Measurements from ENCODE around the gene BAZ1B. TPM values are rescaled to one million over a fixed set of nuclear protein-coding genes. Genes with fewer than 3 reads are reported as not detected.
"Not testable (repeated sequence)": the region's sequence is repeated elsewhere in the genome, so short reads cannot be mapped to it uniquely, and the experiment has no call there.

The BAZ1B gene
- total RNA-seq, 1 experiment from 2014 or later, result 90.1 TPM

- DNase-seq (ENCODE audit: low spot score), result peak; percentile 68
- in situ Hi-C loops (cut with HindIII; ENCODE audit: low sequenced_read_pairs), result not testable (repeated sequence)
Measured at GRCh38 chr7:73399185-73400050, 122.7 kb downstream of the BAZ1B start.

GRCh38 chr7:73397521-73398281 lies 124.4 kb downstream of the BAZ1B start:
- in situ Hi-C loops (cut with HindIII; ENCODE audit: low sequenced_read_pairs), result no loop called here
- DNase-seq (ENCODE audit: low spot score), result peak; percentile 84

- DNase-seq (ENCODE audit: low spot score), result no peak
- in situ Hi-C loops (cut with HindIII; ENCODE audit: low sequenced_read_pairs), result no loop called here
Measured at GRCh38 chr7:73395538-73396503, 126.3 kb downstream of the BAZ1B start.

- in situ Hi-C loops (cut with HindIII; ENCODE audit: low sequenced_read_pairs), result no loop called here
- DNase-seq (ENCODE audit: low spot score), result no peak
Measured at GRCh38 chr7:73394422-73394821, 127.7 kb downstream of the BAZ1B start.

GRCh38 chr7:73391396-73391795 lies 130.7 kb downstream of the BAZ1B start:
- no peak for DNase-seq (ENCODE audit: low spot score)
- in situ Hi-C loops (cut with HindIII; ENCODE audit: low sequenced_read_pairs), result no loop called here

Other genes starting within 250 kb of the BAZ1B start
- gene NSUN5, start 213.5 kb downstream of the BAZ1B start, total RNA-seq (2014; rRNA removed; shearing (Covaris generic)), result 52.7 and 66.8 TPM in 2 replicates
- not detected in 2 replicates for gene TRIM50, start 194.2 kb downstream of the BAZ1B start, total RNA-seq (2014; rRNA removed; shearing (Covaris generic))
- gene FKBP6, start 194.1 kb downstream of the BAZ1B start, total RNA-seq (2014; rRNA removed; shearing (Covaris generic)), result not detected in 2 replicates
- not detected in 2 replicates for gene FZD9, start 88.5 kb downstream of the BAZ1B start, total RNA-seq (2014; rRNA removed; shearing (Covaris generic))
- 43.6 and 57.5 TPM in 2 replicates for gene BCL7B, start 35.4 kb upstream of the BAZ1B start, total RNA-seq (2014; rRNA removed; shearing (Covaris generic))
- gene TBL2, start 56.3 kb upstream of the BAZ1B start, total RNA-seq (2014; rRNA removed; shearing (Covaris generic)), result 108 and 114 TPM in 2 replicates
- gene MLXIPL, start 102.2 kb upstream of the BAZ1B start, total RNA-seq (2014; rRNA removed; shearing (Covaris generic)), result not detected in 2 replicates
- 8.3 and 9.8 TPM in 2 replicates for gene VPS37D, start 145.5 kb upstream of the BAZ1B start, total RNA-seq (2014; rRNA removed; shearing (Covaris generic))
- gene DNAJC30, start 161.2 kb upstream of the BAZ1B start, total RNA-seq (2014; rRNA removed; shearing (Covaris generic)), result 12.4 and 19.6 TPM in 2 replicates
- gene BUD23, start 161.3 kb upstream of the BAZ1B start, total RNA-seq (2014; rRNA removed; shearing (Covaris generic)), result 203 and 204 TPM in 2 replicates
- 2.5 and 6.5 TPM in 2 replicates for gene STX1A, start 197.4 kb upstream of the BAZ1B start, total RNA-seq (2014; rRNA removed; shearing (Covaris generic))
- 34.2 and 41.1 TPM in 2 replicates for gene ABHD11, start 216.5 kb upstream of the BAZ1B start, total RNA-seq (2014; rRNA removed; shearing (Covaris generic))
- not detected in 2 replicates for gene CLDN3, start 248.0 kb upstream of the BAZ1B start, total RNA-seq (2014; rRNA removed; shearing (Covaris generic))

Measured in G401 (cell line).